HL-60 (cell line): Measurements from ENCODE around the gene WFIKKN2.

Experiments used
- DNase-seq, 2 experiments: peaks; one replicate each; pipeline ENCODE4 v3.0.0-alpha.2; 2010 to 2020; ENCODE audit warnings: low read depth in 1 of 2, low spot score in 1 of 2
- H3K27ac ChIP-seq: fragments of 250-450 bp; sonication (Bioruptor Pico); replicated peaks from 2 replicates; pipeline ENCODE4 v1.5.1; 2020; ENCODE audit warnings: mild to moderate bottlenecking, moderate library complexity
- H3K27me3 ChIP-seq: fragments of 250-450 bp; sonication (Bioruptor Pico); 2 replicates; pipeline ENCODE4 v1.5.1; 2021; ENCODE audit warnings: mild to moderate bottlenecking, moderate library complexity; ENCODE audit not compliant: insufficient read depth, poor library complexity, severe bottlenecking
- H3K4me3 ChIP-seq: replicated peaks from 2 replicates; pipeline ENCODE4 v1.5.1; 2011; ENCODE audit warnings: mild to moderate bottlenecking, control low read depth, low read length; ENCODE audit not compliant: insufficient read depth
- CTCF ChIP-seq: IDR thresholded peaks from one replicate; pipeline ENCODE4 v1.5.1; 2011; ENCODE audit warnings: low read length, control low read depth, inconsistent platforms; ENCODE audit not compliant: insufficient read depth
- GABPA ChIP-seq: IDR thresholded peaks from 2 replicates; pipeline ENCODE4 v1.6.1; 2012; ENCODE audit warnings: low read depth
- POLR2AphosphoS5 ChIP-seq: IDR thresholded peaks from 2 replicates; pipeline ENCODE4 v1.6.1; 2012; ENCODE audit warnings: low read depth
- REST ChIP-seq: IDR thresholded peaks from 2 replicates; pipeline ENCODE4 v1.6.1; 2012; ENCODE audit warnings: low read depth; ENCODE audit not compliant: insufficient replicate concordance
- SPI1 ChIP-seq: IDR thresholded peaks from 2 replicates; pipeline ENCODE4 v1.6.1; 2012; ENCODE audit warnings: low read depth, mild to moderate bottlenecking, borderline replicate concordance

The WFIKKN2 gene

GRCh38 chr17:50837286-50837979 lies 2.0 kb downstream of the WFIKKN2 start:
- no peak for DNase-seq
- H3K27me3 ChIP-seq: no peaks in the 10 kb centered on the region
- no peak overlapping the region for H3K27ac ChIP-seq
- TF ChIP-seq SPI1: no peak
- no peak for TF ChIP-seq CTCF
- TF ChIP-seq POLR2AphosphoS5: no peak
- TF ChIP-seq GABPA: no peak
- no peak overlapping the region for H3K4me3 ChIP-seq

- Histone ChIP-seq H3K4me3 (no peak overlapping the region), H3K27me3 (no peaks in the 10 kb centered on the region), H3K27ac (no peak overlapping the region)
- DNase-seq: no peak
- no peak for TF ChIP-seq SPI1
- no peak for TF ChIP-seq REST
- TF ChIP-seq GABPA: no peak
- no peak for TF ChIP-seq POLR2AphosphoS5
- TF ChIP-seq CTCF: no peak
These were observed 2.9 kb downstream of the WFIKKN2 start for GRCh38 chr17:50837980-50838954.

- no peak overlapping the region for H3K4me3 ChIP-seq
- TF ChIP-seq GABPA (no peak), POLR2AphosphoS5 (no peak), REST (no peak), CTCF (no peak), SPI1 (no peak)
- no peaks in the 10 kb centered on the region for H3K27me3 ChIP-seq
- DNase-seq: no peak
- H3K27ac ChIP-seq: no peak overlapping the region
These were observed 4.4 kb downstream of the WFIKKN2 start for GRCh38 chr17:50839591-50840310.
